GM23248 (cell line): Measurements from ENCODE around the gene RNLS.

ENCODE experiments used
- EZH2 ChIP-seq: fragments of 200-600 bp; sonication (generic); IDR thresholded peaks from 2 replicates; pipeline ENCODE4 v1.6.1; 2018; ENCODE audit warnings: antibody characterized with exemption, mild to moderate bottlenecking; ENCODE audit not compliant: insufficient read depth, poor library complexity, severe bottlenecking
- EZH2phosphoT487 ChIP-seq: fragments of 200-600 bp; sonication (generic); IDR thresholded peaks from 2 replicates; pipeline ENCODE4 v1.6.1; 2018; ENCODE audit warnings: antibody characterized with exemption, moderate library complexity, mild to moderate bottlenecking, low read depth; ENCODE audit not compliant: insufficient read depth

GRCh38 chr10:88417387-88418030 lies 165.6 kb downstream of the RNLS start:
- no peak for TF ChIP-seq EZH2
- no peak for TF ChIP-seq EZH2phosphoT487
